Left ventricle myocardium inferior (tissue), 1 donor: Measurements from ENCODE around the gene SAA4. TPM values are rescaled to one million over a fixed set of nuclear protein-coding genes. Genes with fewer than 3 reads are reported as not detected.
"Not testable (repeated sequence)": the region's sequence is repeated elsewhere in the genome, so short reads cannot be mapped to it uniquely, and the experiment has no call there.

Experiments
- DNase-seq: peaks from one replicate; pipeline ENCODE4 v3.0.0-alpha.2; 2020
- H3K27ac ChIP-seq: fragments of 200-600 bp; replicated peaks from 2 replicates; pipeline ENCODE4 v1.8.0; 2021
- H3K27me3 ChIP-seq: fragments of 200-600 bp; 2 replicates; pipeline ENCODE4 v1.8.0; 2021; ENCODE audit warnings: low read depth
- H3K36me3 ChIP-seq: fragments of 200-600 bp; 2 replicates; pipeline ENCODE4 v1.8.0; 2021
- H3K4me1 ChIP-seq: fragments of 200-600 bp; 2 replicates; pipeline ENCODE4 v1.8.0; 2021
- H3K4me3 ChIP-seq: fragments of 200-600 bp; 2 replicates; pipeline ENCODE4 v1.8.0; 2021; ENCODE audit warnings: mild to moderate bottlenecking, moderate library complexity
- H3K9me3 ChIP-seq: fragments of 200-600 bp; replicated peaks from 2 replicates; pipeline ENCODE4 v1.8.0; 2021
- CTCF ChIP-seq: fragments of 200-600 bp; IDR thresholded peaks from 2 replicates; pipeline ENCODE4 v1.8.0; 2021; ENCODE audit warnings: antibody characterized with exemption, mild to moderate bottlenecking, borderline replicate concordance
- intact Hi-C: fragments of 100-400 bp; cut with micrococcal nuclease; formaldehyde crosslinking; loops from one replicate; pipeline ENCODE4 v1.11.0; 2022
- total RNA-seq: library from RNA; stranded (reverse); fragmentation: NEBNext Ultra II Directional; extraction: Animal tissue kit (Norgen Biotek cat#: 25700); gene quantifications from one replicate; pipeline ENCODE4 v1.2.1, GENCODE V29; 2021
- donor health status: DM: no; HTN: yes; CAD: no; lungs with severe emphysema.

SAA4 gene
- total RNA-seq, 1 donor from 2014 or later = not detected

- H3K27me3 ChIP-seq = peaks cover 85% of the 10 kb centered on the region
- intact Hi-C loops = no loop called here
- no peaks in the 10 kb centered on the region for H3K36me3 ChIP-seq
- H3K27ac ChIP-seq = no peak overlapping the region
- H3K9me3 ChIP-seq = peaks cover 4% of the 10 kb centered on the region
- H3K4me3 ChIP-seq = no peak overlapping the region
- no peaks in the 10 kb centered on the region for H3K4me1 ChIP-seq
- no peak for TF ChIP-seq CTCF
- DNase-seq = no peak
These were observed 31.8 kb downstream of the SAA4 start for GRCh38 chr11:18204771-18205170.

GRCh38 chr11:18204220-18204619 lies 32.4 kb downstream of the SAA4 start:
- no peaks in the 10 kb centered on the region for H3K36me3 ChIP-seq
- intact Hi-C loops = no loop called here

GRCh38 chr11:18203723-18204122 lies 32.9 kb downstream of the SAA4 start:
- no peak overlapping the region for H3K4me3 ChIP-seq
- intact Hi-C loops = no loop called here
- H3K27me3 ChIP-seq = peaks cover 79% of the 10 kb centered on the region
- no peak for DNase-seq
- H3K9me3 ChIP-seq = peaks cover 4% of the 10 kb centered on the region
- peak; percentile 19 for TF ChIP-seq CTCF
- no peaks in the 10 kb centered on the region for H3K4me1 ChIP-seq
- H3K36me3 ChIP-seq = no peaks in the 10 kb centered on the region
- H3K27ac ChIP-seq = no peak overlapping the region

More at GRCh38 chr11:18204220-18204619, 32.4 kb downstream of the SAA4 start:
- DNase-seq = no peak
- Histone ChIP-seq H3K4me3 (no peak overlapping the region), H3K9me3 (peaks cover 4% of the 10 kb centered on the region), H3K27ac (no peak overlapping the region), H3K27me3 (peaks cover 84% of the 10 kb centered on the region), H3K4me1 (no peaks in the 10 kb centered on the region)
- no peak for TF ChIP-seq CTCF

GRCh38 chr11:18197738-18198137 lies 38.9 kb downstream of the SAA4 start:
- intact Hi-C loops, DNase-seq: not testable (repeated sequence)
- H3K27me3 ChIP-seq = peaks cover 32% of the 10 kb centered on the region

GRCh38 chr11:18196532-18196931 lies 40.1 kb downstream of the SAA4 start:
- TF ChIP-seq CTCF = no peak
- no peaks in the 10 kb centered on the region for H3K36me3 ChIP-seq

More at GRCh38 chr11:18197738-18198137, 38.9 kb downstream of the SAA4 start:
- not testable (repeated sequence) for H3K4me3 ChIP-seq, H3K4me1 ChIP-seq, H3K27ac ChIP-seq, H3K36me3 ChIP-seq, H3K9me3 ChIP-seq

GRCh38 chr11:18193010-18193409 lies 43.6 kb downstream of the SAA4 start:
- no peaks in the 10 kb centered on the region for H3K9me3 ChIP-seq
- no peak for TF ChIP-seq CTCF
- no peak overlapping the region for H3K27ac ChIP-seq
- peaks cover 45% of the 10 kb centered on the region for H3K27me3 ChIP-seq
- no peaks in the 10 kb centered on the region for H3K36me3 ChIP-seq
- intact Hi-C loops = no loop called here
- DNase-seq = no peak
- H3K4me3 ChIP-seq = no peak overlapping the region
- H3K4me1 ChIP-seq = no peaks in the 10 kb centered on the region

More at GRCh38 chr11:18196532-18196931, 40.1 kb downstream of the SAA4 start:
- Histone ChIP-seq H3K9me3 (no peaks in the 10 kb centered on the region), H3K27ac (no peak overlapping the region), H3K27me3 (peaks cover 37% of the 10 kb centered on the region), H3K4me1 (no peaks in the 10 kb centered on the region), H3K4me3 (no peak overlapping the region)
- intact Hi-C loops = no loop called here
- no peak for DNase-seq
